Muscle layer of duodenum (tissue), 2 donors: ENCODE data around the gene ALOX12.
"Not testable (repeated sequence)": the region's sequence is repeated elsewhere in the genome, so short reads cannot be mapped to it uniquely, and the experiment has no call there.

Experiments used
- H3K27ac ChIP-seq: one replicate; pipeline ENCODE4 v1.7.0; 2013; ENCODE audit warnings: mild to moderate bottlenecking, low read length
- H3K27me3 ChIP-seq: one replicate; pipeline ENCODE4 v1.7.0; 2013; ENCODE audit warnings: low read depth, mild to moderate bottlenecking, control low read depth, low read length
- H3K36me3 ChIP-seq, 2 donors: one replicate each; pipeline ENCODE4 v1.7.0; 2013; ENCODE audit warnings: low read length in 2 of 2, control low read depth in 1 of 2, mild to moderate bottlenecking in 1 of 2; ENCODE audit not compliant: insufficient read depth in 2 of 2, control insufficient read depth in 1 of 2
- H3K4me1 ChIP-seq, 2 donors: one replicate each; pipeline ENCODE4 v1.7.0; 2013; ENCODE audit warnings: low read length in 2 of 2, mild to moderate bottlenecking in 2 of 2, control low read depth in 1 of 2, moderate library complexity in 1 of 2; ENCODE audit not compliant: insufficient read depth in 2 of 2, control insufficient read depth in 1 of 2
- H3K4me3 ChIP-seq, 2 donors: one replicate each; pipeline ENCODE4 v1.7.0; 2013; ENCODE audit warnings: low read length in 2 of 2, low read depth in 1 of 2, mild to moderate bottlenecking in 1 of 2
- H3K9me3 ChIP-seq, 2 donors: one replicate each; pipeline ENCODE4 v1.7.0; 2013; ENCODE audit warnings: low read length in 2 of 2, control low read depth in 1 of 2, mild to moderate bottlenecking in 1 of 2; ENCODE audit not compliant: control insufficient read depth in 1 of 2
- donor health status: healthy.

The ALOX12 gene

DNA sequence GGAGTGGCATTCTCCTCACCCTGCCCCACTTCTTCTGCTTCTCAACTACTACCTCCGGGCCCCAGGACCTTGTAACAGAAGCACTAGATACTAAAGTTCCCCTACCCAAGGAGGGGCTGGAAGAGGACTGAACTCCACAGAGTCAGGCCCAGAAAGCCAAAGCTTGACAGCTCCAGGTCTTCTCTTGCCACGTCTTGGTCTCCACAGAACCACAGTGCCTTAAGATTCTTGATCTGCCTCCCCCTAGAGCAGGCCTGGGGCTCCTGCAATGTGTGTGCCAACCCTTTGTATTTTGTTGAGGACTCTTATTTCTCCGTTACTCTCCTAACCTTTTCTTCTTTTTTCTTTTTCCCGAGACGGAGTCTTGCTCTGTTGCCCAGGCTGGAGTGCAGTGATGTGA is 44.0 kb downstream of the ALOX12 start:
- Histone ChIP-seq H3K4me1 (peaks cover 3 to 28% of the 10 kb centered on the region in 2 donors), H3K27me3 (no peaks in the 10 kb centered on the region), H3K36me3 (no peaks in the 10 kb centered on the region), H3K27ac (no peak overlapping the region), H3K9me3 (no peaks in the 10 kb centered on the region), H3K4me3 (no peak overlapping the region)

DNA sequence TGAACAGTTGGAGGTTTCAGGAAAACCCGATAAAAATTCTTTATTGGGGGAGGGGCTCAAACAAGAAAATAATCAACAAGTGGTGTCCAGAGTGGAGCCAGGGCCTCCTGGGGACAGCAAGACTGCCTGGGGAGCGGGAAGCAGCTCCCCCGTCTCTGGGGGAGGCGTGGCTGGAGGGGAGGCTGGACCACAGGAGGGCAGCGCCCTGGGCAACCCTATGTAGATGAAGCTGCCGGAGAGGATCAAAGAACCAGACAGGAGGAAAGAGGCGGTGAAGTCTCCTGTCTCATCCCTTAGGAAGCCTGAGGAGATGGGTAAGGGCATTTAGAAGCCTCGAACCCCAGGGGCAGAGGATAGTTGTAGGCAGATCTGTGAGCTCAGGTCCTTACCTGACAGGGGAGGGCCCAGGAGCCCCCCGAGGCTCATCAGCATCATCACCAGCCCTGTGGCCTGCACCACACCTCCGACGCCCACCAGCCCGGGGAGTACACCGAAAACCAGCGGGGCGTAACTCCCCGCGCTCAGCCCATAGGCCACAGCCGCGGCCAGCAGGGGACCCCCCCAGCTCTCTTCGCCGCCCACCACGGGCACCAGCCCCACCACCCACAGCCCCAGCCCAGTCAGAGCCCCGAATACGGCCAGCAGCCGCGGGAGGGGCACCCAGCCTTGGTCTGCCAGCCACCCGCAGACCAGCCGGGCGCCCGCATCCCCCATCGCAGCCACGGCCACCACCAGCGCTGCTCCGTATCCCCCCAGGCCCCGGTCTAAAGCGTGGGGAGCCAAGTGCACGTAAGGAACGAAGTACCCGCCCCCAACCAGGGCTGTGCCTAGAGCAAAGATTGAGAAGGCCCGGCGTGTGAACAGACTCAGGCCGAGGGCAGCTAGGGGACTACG is 46.0 kb downstream of the ALOX12 start:
- no peak overlapping the region for H3K27ac ChIP-seq
- no peaks in the 10 kb centered on the region for H3K27me3 ChIP-seq
- H3K9me3 ChIP-seq = no peaks in the 10 kb centered on the region
- H3K4me3 ChIP-seq = no peak overlapping the region
- no peaks in the 10 kb centered on the region for H3K36me3 ChIP-seq
- H3K4me1 ChIP-seq = peaks cover 8 to 23% of the 10 kb centered on the region in 2 donors

DNA sequence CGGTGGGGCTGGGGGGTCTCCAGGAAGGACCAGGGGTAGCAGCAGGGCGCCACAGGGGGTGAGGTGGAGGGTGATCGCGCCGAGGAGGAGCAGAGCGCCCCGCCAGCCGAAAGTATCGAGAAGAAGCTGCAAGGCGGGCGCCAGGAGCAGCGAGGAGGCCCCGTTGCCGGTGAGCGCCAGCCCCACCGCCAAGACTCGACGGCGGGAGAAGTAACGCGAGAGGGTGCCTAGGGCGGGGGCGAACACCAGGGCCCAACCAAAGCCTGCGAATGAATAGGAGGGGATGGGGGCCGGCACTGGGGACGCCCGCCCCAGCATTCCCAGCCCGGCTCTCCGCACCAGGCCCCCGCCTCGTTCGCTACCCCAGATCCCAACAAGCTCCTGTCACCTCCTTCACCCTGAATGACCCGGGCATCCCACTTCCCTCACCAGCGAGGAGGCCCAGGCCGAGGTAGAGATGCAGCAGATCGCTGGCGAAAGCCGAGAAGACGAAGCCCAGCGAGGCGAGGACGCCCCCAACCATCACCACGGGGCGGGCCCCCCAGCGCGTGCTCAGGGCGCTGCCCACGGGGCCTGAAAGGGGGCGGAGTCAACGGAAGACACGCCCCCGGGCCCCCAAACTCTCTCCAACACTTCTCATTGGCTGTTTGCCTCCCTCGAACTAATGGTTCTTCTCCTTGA is 46.8 kb downstream of the ALOX12 start:
- H3K9me3 ChIP-seq = no peaks in the 10 kb centered on the region
- H3K4me1 ChIP-seq = peaks cover 8 to 23% of the 10 kb centered on the region in 2 donors
- no peaks in the 10 kb centered on the region for H3K27me3 ChIP-seq
- H3K27ac ChIP-seq = no peak overlapping the region
- H3K4me3 ChIP-seq = peak overlapping the region; percentile 39 to 57
- no peaks in the 10 kb centered on the region for H3K36me3 ChIP-seq

DNA sequence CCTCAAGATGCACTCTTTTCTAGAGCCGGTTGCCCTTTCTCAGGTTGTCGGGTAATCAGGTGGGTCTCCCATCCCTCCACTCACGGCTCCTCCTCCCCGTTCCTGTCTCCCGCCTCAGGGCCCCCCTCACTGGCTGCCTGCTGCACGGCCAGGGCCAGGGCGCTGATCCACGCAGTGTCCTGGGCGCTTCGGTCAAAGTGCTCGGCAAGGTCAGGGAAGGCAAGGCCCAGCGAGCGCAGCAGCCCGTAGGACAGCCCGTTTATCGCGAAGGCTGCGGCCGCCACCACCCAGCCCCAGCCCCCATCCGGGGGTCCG is 47.3 kb downstream of the ALOX12 start:
- Histone ChIP-seq H3K9me3 (no peaks in the 10 kb centered on the region), H3K36me3 (no peaks in the 10 kb centered on the region), H3K4me1 (peaks cover 8 to 23% of the 10 kb centered on the region in 2 donors), H3K27ac (no peak overlapping the region), H3K4me3 (peak overlapping the region; percentile 39 to 57), H3K27me3 (no peaks in the 10 kb centered on the region)

DNA sequence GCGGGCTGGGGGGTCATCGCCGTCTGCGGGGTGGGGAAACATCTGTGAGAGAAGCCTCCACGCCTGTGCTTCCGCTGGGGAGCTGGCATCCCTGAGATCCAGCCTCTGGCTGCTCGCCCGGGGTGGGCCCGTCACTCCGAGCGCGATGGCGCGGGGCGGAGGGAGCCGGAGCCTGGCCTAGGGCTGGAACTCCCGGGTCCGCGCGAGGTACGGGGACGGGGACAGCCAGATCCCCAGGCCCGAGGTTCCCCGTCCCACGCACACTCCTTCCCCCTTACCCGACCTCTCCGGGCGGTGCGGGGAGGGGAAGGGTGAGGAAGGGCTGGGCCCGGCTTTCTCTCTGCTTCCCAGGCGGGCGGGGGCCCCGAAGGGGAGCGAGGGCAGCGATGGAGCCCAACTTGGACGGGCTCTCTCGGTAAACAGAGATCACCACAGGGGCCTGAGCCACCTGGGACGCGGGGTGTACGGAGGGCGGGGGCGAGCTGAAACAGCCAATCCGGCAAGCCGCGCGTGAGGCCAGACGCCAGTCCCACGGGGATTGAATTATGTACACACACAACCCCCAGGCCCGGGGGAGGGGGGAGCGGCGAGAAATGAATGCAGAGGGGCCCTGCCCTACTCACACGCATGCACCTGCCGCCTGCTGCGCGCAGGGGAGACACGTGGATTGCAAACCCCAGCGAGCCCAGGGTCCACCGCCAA is 47.8 kb downstream of the ALOX12 start, which contains the start of gene SLC16A11:
SLC16A11 (minus strand) TSS at position 596 of the 702 bp plus-strand sequence; CDS start at position 17, 579 bp downstream.
- Histone ChIP-seq H3K27me3 (no peaks in the 10 kb centered on the region), H3K9me3 (no peaks in the 10 kb centered on the region), H3K36me3 (no peaks in the 10 kb centered on the region), H3K4me3 (peak within 1 kb of the TSS; percentile 39 to 57), H3K4me1 (peaks cover 8 to 23% of the 10 kb centered on the region in 2 donors), H3K27ac (no peak within 1 kb of the TSS)

DNA sequence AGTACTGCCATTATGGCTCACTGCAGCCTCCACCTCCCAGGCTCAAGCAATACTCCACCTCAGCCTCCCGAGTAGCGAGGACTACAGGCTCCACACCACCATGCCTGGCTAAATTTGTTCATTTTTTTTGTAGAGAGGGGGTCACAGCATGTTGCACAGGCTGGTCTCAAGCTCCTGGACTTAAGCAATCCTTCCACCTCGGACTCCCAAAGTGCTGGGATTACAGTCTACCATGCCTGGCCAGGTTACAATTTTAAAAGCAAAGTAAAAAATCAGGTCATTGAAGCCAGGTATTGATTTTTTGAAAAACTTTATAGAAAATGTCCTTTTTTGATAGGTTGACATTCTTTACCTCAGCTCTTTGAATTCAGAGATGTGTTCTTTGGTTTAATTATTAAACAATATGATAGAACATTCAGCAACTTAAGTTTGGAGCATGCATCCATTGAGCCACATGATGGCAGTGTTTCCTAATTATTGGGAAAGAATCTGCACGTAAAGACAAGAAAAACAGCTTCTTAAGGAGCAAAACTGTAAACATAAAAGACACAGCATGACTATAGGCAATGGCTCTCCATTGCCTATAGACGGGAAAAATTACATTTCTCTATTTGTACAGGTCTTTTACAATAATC is 49.8 kb downstream of the ALOX12 start:
- H3K27ac ChIP-seq = peak overlapping the region; percentile 40

DNA sequence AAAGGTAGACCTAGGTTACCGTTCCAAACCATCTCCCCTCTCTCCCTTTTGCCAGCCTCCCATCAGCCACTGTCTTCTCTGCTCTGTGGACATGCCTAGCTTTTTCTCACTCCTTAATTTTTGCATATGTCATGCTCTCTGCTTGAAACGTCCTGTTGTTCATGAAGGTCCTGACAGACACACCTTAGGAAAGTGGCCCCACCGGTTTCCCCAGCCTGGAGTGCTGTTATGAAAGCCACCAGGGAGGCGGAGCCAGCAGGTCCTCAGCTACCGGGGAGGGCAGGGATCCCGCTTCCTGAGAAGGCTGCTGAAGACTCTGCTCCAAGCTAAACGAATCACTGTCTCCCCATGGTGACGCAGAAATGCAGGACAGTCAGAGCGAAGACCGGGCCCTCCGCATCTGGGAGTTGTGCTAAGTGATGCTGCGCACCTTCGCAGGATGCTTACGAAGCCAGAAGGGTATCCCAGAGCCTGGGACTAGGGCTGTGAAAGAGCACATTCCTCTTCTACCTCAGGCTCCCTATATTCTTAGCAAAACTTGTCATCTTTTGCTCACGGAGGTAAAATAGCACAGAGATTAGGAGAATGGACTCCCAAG is 50.4 kb downstream of the ALOX12 start:
- peaks cover 8 to 23% of the 10 kb centered on the region in 2 donors for H3K4me1 ChIP-seq
- H3K27me3 ChIP-seq = no peaks in the 10 kb centered on the region
- H3K27ac ChIP-seq = peak overlapping the region; percentile 40
- H3K9me3 ChIP-seq = no peaks in the 10 kb centered on the region
- H3K4me3 ChIP-seq = peak overlapping the region; percentile 10 to 30
- H3K36me3 ChIP-seq = no peaks in the 10 kb centered on the region

More for the DNA sequence above, 49.8 kb downstream of the ALOX12 start:
- H3K27me3 ChIP-seq = no peaks in the 10 kb centered on the region
- H3K4me1 ChIP-seq = peaks cover 8 to 23% of the 10 kb centered on the region in 2 donors
- peak overlapping the region in 1 of 2 donors; percentile 30 for H3K4me3 ChIP-seq
- no peaks in the 10 kb centered on the region for H3K36me3 ChIP-seq
- no peaks in the 10 kb centered on the region for H3K9me3 ChIP-seq

DNA sequence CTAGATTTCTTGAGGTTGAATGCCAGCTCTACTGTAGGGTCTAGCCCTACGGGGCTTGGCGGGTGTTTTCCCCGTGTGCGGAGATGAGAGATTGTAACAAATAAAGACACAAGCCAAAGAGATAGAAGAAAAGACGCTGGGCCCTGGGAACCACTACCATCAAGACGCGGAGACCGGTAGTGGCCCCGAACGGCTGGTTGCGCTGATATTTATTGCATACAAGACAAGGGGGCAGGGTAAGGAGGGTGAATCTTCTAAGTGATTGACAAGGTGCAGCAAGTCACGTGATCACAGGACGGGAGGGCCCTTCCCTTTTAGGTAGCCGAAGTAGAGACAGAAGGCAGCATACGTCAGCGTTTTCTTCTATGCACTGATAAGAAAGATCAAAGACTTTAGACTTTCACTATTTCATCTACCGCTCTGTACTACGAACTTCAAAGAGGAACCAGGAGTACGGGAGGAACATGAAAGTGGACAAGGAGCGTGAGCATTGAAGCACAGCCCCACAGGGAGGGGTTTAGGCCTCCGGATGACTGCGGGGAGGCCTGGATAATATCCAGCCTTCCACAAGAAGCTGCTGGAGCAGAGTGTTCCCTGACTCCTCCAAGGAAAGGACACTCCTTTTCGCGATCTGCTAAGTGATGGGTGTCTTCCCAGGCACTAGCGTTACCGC is 51.0 kb downstream of the ALOX12 start:
- Histone ChIP-seq H3K4me3 (peak overlapping the region; percentile 10 to 30), H3K27ac (peak overlapping the region; percentile 40), H3K4me1 (peaks cover 8 to 23% of the 10 kb centered on the region in 2 donors)
- not testable (repeated sequence) for H3K27me3 ChIP-seq, H3K36me3 ChIP-seq, H3K9me3 ChIP-seq

DNA sequence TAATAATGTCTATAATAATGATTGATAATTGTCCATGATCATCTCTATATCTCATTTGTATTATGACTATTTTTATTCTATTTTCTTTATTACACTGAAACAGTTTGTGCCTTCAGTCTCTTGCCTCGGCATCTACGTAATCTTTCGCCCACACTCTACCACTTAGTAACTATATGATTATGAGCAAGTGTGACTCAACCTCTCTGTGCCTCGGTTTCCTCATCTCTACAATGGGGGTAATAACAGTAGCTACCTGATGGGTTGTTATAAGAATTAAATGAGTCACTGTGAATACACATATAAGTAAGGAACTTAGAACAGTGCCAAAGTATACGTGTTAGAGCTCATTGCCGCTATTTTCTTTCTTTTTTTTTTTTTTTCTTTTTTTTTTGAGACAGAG is 51.7 kb downstream of the ALOX12 start:
- H3K9me3 ChIP-seq = no peaks in the 10 kb centered on the region
- no peaks in the 10 kb centered on the region for H3K36me3 ChIP-seq
- no peak overlapping the region for H3K4me3 ChIP-seq
- H3K27ac ChIP-seq = no peak overlapping the region
- no peaks in the 10 kb centered on the region for H3K27me3 ChIP-seq
- peaks cover 8 to 19% of the 10 kb centered on the region in 2 donors for H3K4me1 ChIP-seq

DNA sequence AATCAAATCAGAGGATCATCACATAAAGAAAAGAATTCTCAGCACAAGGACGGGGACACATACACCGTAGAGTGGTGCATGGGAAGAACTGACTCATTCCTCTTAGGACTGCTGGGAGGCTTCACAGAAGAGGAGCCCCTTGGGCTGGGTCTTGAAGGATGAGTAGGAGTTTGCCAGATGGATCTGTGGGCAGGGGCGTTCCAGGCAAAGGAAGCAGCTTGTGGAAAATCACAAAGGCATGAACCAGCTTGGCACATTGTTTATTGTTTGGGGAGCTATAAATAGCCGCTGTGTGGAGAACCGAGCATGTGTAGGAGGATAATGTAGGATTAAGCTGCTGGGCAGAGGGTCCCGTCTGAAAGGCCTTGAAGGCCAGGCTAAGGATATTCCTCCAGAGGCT is 53.1 kb downstream of the ALOX12 start:
- Histone ChIP-seq H3K4me3 (no peak overlapping the region), H3K36me3 (no peaks in the 10 kb centered on the region), H3K9me3 (no peaks in the 10 kb centered on the region), H3K27ac (no peak overlapping the region), H3K4me1 (peaks cover 5 to 8% of the 10 kb centered on the region in 2 donors), H3K27me3 (no peaks in the 10 kb centered on the region)
